SK-N-MC (cell line): ENCODE results near the gene INSR.

Source experiments
- EZH2 ChIP-seq: fragments of 200-600 bp; sonication (generic); IDR thresholded peaks from one replicate; pipeline ENCODE4 v1.6.1; 2017; ENCODE audit warnings: antibody characterized with exemption
- POLR2AphosphoS5 ChIP-seq: IDR thresholded peaks from 2 replicates; pipeline ENCODE4 v1.6.1; 2012; ENCODE audit warnings: mild to moderate bottlenecking, low read depth, low read length, borderline replicate concordance

- TF ChIP-seq POLR2AphosphoS5 (no peak), EZH2 (no peak)
Observed at GRCh38 chr19:7161292-7161691, 132.9 kb downstream of the INSR start.
